Epithelial cell of prostate (primary cell): ENCODE results near the gene MROH9.

Experiments used
- DNase-seq: peaks from one replicate; pipeline ENCODE4 v3.0.0-alpha.2; 2011; ENCODE audit warnings: low read depth, low spot score
- H3K27ac ChIP-seq: fragments of 450-650 bp; 2 replicates; pipeline ENCODE4 v1.5.1; 2017; ENCODE audit warnings: mild to moderate bottlenecking

Gene MROH9

DNA sequence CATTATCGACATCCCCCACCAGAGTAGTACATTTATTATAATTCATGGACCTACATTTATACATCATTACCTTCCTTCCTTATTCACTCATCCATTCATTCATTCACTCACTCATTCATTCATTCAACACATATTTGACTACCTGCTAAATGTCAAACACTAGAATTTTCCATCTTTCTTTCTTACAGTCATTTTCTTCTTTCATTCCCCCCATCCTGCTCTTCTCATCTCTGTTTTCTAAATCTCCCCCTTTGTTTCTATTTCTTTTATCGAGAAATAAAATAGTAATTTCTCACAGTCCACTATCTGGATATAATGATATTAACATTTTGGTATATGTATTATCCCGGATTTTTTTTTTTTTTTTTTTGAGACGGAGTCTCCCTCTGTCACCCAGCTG lies 127.6 kb downstream of the MROH9 start:
- H3K27ac ChIP-seq = no peak overlapping the region
- DNase-seq = no peak

DNA sequence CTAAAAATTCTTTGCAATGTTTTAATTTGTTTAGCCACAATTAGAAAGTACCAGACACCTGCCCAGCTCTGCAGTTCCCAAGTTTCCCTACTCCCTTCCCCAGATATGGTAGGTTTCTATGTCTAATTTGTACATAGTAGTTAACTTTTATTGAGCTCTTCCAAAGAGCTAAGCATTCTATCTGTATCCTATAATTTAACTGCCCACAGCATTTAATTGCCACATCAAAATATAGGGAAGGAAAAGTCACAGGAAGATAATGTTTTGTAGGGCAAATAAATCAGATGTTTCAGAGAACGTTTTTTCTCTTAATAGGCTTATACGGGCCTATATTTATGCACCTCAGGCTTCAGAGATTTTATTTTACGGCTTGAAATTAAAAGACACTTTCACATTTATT lies 139.7 kb downstream of the MROH9 start:
- H3K27ac ChIP-seq = no peak overlapping the region
- no peak for DNase-seq

DNA sequence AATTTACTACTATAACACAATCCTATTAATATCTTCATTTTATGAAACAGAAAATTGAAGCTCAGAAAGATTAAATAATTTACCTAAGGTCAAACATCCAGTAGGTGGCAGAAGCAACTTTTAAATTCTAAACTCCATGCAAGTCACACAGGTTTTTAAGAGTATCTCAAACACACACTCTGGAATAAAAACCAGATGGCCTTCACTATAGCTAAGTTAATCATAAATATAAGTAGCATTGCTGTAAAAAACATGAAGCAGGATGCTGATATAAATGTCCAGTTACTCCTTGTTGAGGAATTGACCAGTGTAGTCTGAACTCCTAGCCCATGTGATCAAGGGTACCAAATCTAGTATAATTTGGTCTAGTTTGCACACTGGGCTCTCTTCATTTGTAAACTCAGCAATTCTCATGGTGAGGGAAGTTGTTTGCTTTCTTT lies 146.0 kb downstream of the MROH9 start:
- no peak overlapping the region for H3K27ac ChIP-seq
- DNase-seq = no peak

DNA sequence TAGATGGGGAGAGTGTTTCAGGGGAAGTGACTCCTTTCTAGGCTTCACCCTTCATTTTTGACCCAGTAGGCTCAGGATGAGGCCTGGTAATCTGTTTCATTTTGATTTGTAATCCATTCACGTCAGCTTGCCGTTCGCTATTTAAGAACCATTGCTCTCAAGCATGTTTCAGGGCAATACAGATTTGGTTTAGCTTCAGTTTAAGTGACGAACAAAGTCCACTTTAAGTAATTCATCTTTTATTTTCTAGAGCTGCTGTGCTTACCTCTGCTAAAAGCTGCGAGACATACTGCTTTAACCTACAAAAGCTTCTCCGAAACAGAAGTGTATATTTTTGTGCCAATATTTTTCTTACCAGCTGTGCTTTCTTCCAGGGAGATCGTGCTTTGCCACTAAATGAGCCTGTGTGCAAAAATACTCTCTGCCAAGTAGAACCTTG lies 146.4 kb downstream of the MROH9 start:
- DNase-seq = no peak
- H3K27ac ChIP-seq = no peak overlapping the region

DNA sequence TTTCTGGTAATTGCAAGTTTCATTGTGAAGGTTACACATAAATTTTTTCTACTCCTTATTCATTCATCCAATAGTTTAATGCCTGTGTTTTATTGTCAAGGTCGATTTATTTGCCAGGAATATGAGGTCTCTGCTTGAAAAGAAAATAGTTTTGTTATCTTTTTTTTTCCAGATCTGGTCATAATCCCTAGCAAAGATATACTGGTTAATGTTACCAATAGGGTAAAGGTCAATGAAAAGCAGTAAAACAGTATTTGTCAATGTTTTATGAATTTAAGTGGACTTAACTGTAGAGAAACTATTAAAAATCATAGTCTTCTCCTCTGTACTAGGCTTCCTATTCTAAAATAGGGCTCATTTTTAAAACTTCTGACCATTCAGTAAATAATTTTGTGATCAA lies 147.3 kb downstream of the MROH9 start:
- H3K27ac ChIP-seq = no peak overlapping the region
- DNase-seq = no peak

DNA sequence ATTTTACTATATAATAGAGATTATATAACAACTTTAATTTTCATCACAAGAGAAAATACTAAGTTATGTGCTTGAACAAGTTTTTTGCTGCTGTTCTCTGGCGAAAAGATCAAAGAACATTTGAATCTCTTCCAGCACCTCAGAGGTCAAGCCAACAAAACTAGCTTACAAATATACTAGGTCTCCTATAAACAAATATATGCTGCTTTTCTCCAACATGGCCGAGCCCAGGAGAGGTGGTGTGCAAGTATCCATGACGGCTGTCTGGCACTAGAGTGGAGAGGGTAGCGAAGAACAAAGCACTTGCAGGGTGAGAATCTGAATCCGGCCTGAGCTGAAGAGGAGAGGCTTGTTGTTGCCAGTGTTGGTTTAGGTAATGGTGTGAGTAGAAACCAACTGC lies 147.9 kb downstream of the MROH9 start:
- no peak overlapping the region for H3K27ac ChIP-seq
- DNase-seq = no peak

DNA sequence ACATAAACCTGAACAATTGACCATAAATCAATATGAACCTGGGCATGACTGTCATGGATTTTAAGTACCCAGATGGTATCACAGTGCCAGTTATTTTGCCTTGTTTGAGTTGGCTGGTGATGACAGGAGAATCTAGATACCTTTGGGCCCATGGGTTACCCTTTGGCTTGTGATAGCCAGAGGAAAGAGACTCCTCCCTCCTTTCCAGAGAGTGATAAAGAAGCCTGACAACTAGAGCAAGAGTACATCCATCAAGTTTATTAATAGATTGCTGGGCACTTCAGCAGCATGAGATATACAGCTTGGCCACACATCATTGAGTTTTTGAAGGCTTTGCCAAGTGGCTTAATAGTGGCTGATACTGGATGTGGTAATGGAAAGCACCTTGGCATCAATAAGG lies 148.8 kb downstream of the MROH9 start:
- no peak overlapping the region for H3K27ac ChIP-seq
- DNase-seq = no peak

DNA sequence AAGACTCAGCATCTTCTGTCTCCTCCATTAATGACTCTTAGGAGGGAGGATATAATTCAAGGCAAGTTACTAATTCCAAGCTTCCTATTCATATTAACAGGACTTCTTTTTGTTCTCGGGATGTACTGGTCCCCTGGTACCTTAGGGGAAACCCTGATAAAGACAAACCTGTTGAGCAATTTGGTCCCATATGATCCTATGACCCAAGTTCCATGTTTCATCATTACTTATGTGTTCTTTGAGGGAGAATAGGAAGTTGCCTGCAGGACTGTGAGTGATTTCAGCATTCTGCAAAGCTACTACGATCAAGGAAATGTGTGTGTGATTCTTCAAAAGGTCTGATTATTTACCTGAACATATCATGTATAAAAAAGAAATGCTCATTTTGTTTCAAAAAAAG lies 149.5 kb downstream of the MROH9 start:
- no peak for DNase-seq
- H3K27ac ChIP-seq = no peak overlapping the region

DNA sequence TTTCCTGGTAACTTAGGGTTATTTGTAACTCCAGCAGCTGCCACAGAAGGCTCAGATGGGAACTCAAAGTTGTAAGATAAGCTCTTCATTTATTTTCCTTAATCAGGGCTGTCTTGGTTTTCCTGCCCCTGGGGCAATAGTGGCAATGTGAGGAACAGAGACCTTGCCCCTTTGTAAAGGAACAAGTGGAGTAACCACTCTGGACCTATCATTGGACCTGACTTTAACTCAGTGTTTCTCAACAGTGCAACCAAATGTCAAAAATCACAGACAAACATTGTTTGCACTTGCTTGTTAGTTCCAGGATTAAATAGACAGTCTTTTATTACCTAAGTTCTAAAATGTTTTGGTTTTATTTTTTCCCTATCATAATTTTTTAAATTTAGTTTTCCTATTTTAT lies 152.6 kb downstream of the MROH9 start:
- H3K27ac ChIP-seq = no peak overlapping the region
- DNase-seq = no peak

DNA sequence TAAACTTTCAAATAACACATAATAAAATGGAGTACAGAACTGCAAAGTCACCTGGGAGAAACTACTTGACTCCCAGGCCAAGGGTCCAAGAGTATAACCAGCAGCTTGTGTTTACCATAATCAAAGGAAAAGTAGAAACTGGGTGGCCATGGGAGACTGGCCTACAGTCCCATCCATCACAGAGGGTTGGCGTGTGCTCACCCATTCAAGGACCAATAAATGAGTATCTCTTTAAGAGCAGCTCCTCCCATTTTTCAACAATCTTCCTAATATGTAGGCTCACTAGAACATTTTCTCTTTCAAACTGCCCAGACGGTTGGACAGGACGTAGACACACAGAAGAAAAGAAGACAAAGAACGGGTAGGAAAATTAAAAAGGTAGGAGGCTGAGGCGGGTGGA lies 155.3 kb downstream of the MROH9 start, which contains the start of gene FMO3:
Gene FMO3 (plus strand): TSS at position 302 of the 400 bp plus-strand sequence. CDS start 1,754 bp downstream, outside the sequence.
- no peak for DNase-seq
- H3K27ac ChIP-seq = no peak within 1 kb of the TSS

DNA sequence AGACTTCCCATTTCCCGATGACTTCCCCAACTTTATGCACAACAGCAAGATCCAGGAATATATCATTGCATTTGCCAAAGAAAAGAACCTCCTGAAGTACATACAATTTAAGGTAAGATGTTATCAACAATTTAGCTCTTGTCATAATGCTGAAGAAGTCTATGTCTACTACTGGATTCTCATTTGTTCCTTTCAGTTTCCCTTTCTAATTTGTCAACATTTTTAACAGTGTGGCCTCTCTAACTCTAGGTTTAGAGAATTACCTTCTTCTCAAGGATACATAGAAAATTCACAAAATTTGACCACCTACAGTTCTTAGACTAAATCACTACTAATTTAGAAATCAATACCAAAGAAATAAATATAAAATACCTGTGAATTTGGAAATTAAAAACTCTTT lies 168.5 kb downstream of the MROH9 start:
- no peak overlapping the region for H3K27ac ChIP-seq
- DNase-seq = no peak

DNA sequence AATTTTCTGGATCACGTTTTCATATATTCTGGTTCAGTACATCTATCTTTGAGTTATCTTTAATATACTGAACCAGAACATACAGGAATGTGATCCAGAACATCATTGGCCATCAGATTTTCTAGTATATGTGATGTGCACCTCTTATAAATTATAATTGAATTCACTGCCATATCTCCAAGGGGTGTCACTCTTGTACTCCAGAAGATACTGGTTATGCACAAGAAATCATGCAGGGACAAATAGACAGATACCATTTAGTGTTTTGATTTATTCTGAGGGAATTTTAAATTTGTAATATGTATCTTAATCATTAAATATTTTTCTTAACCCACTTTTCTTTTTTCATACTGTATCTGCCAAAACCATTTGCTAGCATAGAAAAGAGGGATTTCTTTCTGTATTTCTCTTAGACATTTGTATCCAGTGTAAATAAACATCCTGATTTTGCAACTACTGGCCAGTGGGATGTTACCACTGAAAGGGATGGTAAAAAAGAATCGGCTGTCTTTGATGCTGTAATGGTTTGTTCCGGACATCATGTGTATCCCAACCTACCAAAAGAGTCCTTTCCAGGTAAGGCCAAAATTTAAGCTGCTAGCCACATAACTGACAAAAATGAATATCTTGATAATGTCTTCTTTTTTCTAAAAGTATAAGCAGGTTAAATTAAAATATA lies 172.1 kb downstream of the MROH9 start:
- H3K27ac ChIP-seq = no peak overlapping the region
- no peak for DNase-seq

DNA sequence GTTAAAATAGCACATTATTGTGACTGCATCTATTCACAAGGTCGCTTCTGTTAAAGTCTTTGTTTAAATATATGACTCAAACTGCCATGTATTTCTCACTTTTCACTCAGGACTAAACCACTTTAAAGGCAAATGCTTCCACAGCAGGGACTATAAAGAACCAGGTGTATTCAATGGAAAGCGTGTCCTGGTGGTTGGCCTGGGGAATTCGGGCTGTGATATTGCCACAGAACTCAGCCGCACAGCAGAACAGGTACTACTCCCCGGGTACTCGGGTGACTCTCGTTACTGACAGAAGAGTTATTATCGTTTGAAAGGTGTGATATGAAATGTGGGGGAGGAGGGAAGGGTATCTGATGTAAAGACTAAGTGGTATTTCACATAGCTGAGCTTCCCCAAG lies 172.6 kb downstream of the MROH9 start:
- no peak for DNase-seq
- H3K27ac ChIP-seq = no peak overlapping the region

DNA sequence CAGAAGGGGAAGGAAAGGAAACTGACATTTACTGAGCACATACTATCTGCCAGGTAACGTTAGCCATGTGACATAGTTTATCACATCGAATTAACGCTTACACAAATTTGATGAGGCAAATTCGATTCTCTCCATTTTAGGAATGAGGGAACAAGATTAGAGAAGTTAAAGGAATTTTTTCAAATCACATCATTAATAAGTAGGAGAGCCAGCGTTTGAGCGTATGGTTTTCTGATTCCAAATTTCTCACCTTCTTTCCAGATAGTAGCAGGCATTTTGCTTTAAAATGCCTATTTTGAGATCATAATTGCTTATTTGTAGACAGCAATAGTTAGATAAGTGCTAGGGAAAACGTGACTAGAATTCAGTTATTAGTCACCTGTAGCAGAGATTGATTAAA lies 174.6 kb downstream of the MROH9 start:
- H3K27ac ChIP-seq = no peak overlapping the region
- no peak for DNase-seq

DNA sequence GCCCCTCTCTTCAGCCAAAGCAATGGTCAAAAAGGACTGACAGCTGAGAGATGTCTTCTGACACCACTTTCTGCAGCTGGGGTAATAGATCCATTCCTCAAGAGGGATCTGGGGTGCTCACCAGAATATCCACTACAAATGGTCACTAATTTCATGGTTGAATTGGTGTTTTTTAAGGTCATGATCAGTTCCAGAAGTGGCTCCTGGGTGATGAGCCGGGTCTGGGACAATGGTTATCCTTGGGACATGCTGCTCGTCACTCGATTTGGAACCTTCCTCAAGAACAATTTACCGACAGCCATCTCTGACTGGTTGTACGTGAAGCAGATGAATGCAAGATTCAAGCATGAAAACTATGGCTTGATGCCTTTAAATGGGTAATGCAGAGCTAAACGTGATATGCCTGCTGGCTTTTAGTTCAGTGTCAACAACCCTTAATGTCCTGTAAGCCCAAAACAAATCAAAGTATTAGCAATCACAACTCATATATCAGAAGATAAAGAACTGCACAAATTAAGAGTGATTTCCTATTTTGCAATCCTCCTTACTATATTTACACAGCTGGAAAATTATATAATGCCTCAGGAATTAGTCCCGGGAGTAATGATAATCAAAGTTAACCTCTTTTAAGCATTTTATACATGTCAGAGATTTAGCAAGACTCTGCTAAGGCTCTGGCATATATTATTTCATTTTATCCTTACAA lies 175.4 kb downstream of the MROH9 start:
- H3K27ac ChIP-seq = no peak overlapping the region
- DNase-seq = no peak

DNA sequence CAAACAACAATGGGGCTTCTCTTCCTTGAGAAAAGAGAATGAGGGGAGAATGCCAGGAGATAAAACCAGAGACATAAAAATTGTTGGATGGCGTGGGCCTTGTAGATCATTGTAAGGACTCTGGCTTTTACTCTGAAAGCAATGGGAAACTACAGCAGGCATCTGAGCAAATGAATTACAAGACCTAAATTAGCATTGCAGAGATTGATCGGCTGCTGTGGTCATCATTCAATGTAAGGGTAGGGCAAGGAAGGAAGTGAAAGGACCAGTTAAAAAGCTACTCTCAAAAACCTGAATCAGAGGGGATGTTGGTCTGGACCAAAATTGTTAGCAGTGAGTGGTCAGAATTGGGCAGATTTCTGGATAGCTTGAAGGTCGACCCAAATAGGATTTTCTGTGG lies 176.8 kb downstream of the MROH9 start:
- no peak for DNase-seq
- H3K27ac ChIP-seq = no peak overlapping the region

DNA sequence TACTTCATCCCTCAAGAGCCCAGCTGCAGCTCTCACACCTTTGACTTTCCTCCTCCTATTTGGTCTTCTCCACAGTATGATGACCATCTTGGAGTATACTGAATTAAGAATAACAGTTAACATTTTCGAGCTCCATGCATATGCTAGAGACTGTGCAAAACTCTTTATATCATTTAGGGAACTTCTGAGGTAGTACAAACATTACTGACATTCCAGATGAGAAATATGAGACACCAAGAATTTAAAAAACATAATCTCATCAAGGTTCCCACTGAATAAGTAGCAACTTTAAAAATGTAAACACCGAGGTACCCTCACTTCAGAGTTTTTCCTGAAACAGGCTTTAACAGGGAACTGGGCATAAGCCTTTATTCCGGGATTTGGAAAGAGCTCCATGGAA lies 178.0 kb downstream of the MROH9 start:
- no peak overlapping the region for H3K27ac ChIP-seq
- no peak for DNase-seq
